LNCaP clone FGC (cell line): ENCODE results near the gene DCST2.
"Not testable (repeated sequence)": the region's sequence is repeated elsewhere in the genome, so short reads cannot be mapped to it uniquely, and the experiment has no call there.

Source experiments
- DNase-seq: peaks from one replicate; pipeline ENCODE4 v3.0.0-alpha.2; 2011; ENCODE audit warnings: low read depth
- H3K4me3 ChIP-seq: 2 replicates; pipeline ENCODE4 v1.5.1; 2011; ENCODE audit warnings: mild to moderate bottlenecking, low read depth, low read length, control low read depth
- CTCF ChIP-seq: IDR thresholded peaks from 2 replicates; pipeline ENCODE4 v1.5.1; 2012; ENCODE audit warnings: mild to moderate bottlenecking; ENCODE audit not compliant: control insufficient read depth, insufficient read depth; ENCODE audit errors: extremely low read depth

The DCST2 gene

GRCh38 chr1:154982341-154982740 is 51.2 kb downstream of the DCST2 start:
- no peak for TF ChIP-seq CTCF
- no peak for DNase-seq

GRCh38 chr1:154978360-154978759 is 55.2 kb downstream of the DCST2 start:
- no peak for DNase-seq
- TF ChIP-seq CTCF: no peak
- no peak overlapping the region for H3K4me3 ChIP-seq

More at GRCh38 chr1:154982341-154982740, 51.2 kb downstream of the DCST2 start:
- H3K4me3 ChIP-seq: peak overlapping the region; percentile 74

- H3K4me3 ChIP-seq, DNase-seq: not testable (repeated sequence)
Observed at GRCh38 chr1:154977762-154978161, 55.8 kb downstream of the DCST2 start.

- TF ChIP-seq CTCF: no peak
- peak overlapping the region; percentile 75 for H3K4me3 ChIP-seq
- DNase-seq: no peak
Observed at GRCh38 chr1:154975409-154976059, 58.0 kb downstream of the DCST2 start.

GRCh38 chr1:154974808-154975408 is 58.7 kb downstream of the DCST2 start:
- DNase-seq: peak; percentile 88
- H3K4me3 ChIP-seq: peak overlapping the region; percentile 75
- TF ChIP-seq CTCF: no peak

- peak within 1 kb of the TSS; percentile 75 for H3K4me3 ChIP-seq
- no peak for TF ChIP-seq CTCF
- DNase-seq: peak; percentile 100
Observed at GRCh38 chr1:154974102-154974807, 59.3 kb downstream of the DCST2 start, which contains the start of gene CKS1B. Gene CKS1B, plus strand, starts transcription at chr1:154974681. Its CDS starts 65 bp downstream, at chr1:154974746.

- H3K4me3 ChIP-seq: peak overlapping the region; percentile 75
- peak; percentile 14; the same call in 1 of the 2 replicates for TF ChIP-seq CTCF
- peak; percentile 93 for DNase-seq
Observed at GRCh38 chr1:154973344-154974101, 60.1 kb downstream of the DCST2 start.
